DND-41 (cell line): ENCODE data around the gene PSME2.
A peak's percentile ranks its signal among the peaks of the same experiment; 100 is the strongest.

Experiments used
- ATAC-seq: fragments of 200-7000 bp; cut with Tn5 transposase; 3 replicates; pipeline ENCODE4 v1.9.1; 2021; ENCODE audit warnings: low read depth; ENCODE audit not compliant: insufficient read depth
- DNase-seq: peaks from one replicate; pipeline ENCODE4 v3.0.0-alpha.2; 2020
- H2AFZ ChIP-seq: 2 replicates; pipeline ENCODE4 v1.6.0; 2012; ENCODE audit warnings: low read depth, low read length
- H3K27ac ChIP-seq: 2 replicates; pipeline ENCODE4 v1.5.1; 2012; ENCODE audit warnings: low read length, inconsistent platforms
- H3K27me3 ChIP-seq: fragments of 200-600 bp; sonication (generic); 2 replicates; pipeline ENCODE4 v1.6.0; 2012; ENCODE audit warnings: low read length, mild to moderate bottlenecking, inconsistent platforms; ENCODE audit not compliant: insufficient read depth, poor library complexity
- H3K36me3 ChIP-seq: 2 replicates; pipeline ENCODE4 v1.5.1; 2012; ENCODE audit warnings: low read length, inconsistent platforms; ENCODE audit not compliant: insufficient read depth
- H3K4me1 ChIP-seq: 2 replicates; pipeline ENCODE4 v1.5.1; 2012; ENCODE audit warnings: mild to moderate bottlenecking, low read length; ENCODE audit not compliant: insufficient read depth
- H3K4me2 ChIP-seq: 2 replicates; pipeline ENCODE4 v1.6.0; 2012; ENCODE audit warnings: mild to moderate bottlenecking, moderate library complexity, low read length, inconsistent platforms; ENCODE audit not compliant: insufficient read depth
- H3K4me3 ChIP-seq, 2 experiments: fragments of 200-600 bp in 1 of 2; shearing (Covaris generic) in 1 of 2; 2 replicates each; pipeline ENCODE4 v1.5.1; 2012 to 2016; ENCODE audit warnings: inconsistent platforms in 2 of 2, low read length in 2 of 2, mild to moderate bottlenecking in 2 of 2, low read depth in 1 of 2, moderate library complexity in 1 of 2
- H3K79me2 ChIP-seq: 2 replicates; pipeline ENCODE4 v1.6.0; 2012; ENCODE audit warnings: low read length, inconsistent platforms; ENCODE audit not compliant: insufficient read depth
- H3K9ac ChIP-seq: 2 replicates; pipeline ENCODE4 v1.6.0; 2012; ENCODE audit warnings: low read depth, mild to moderate bottlenecking, inconsistent platforms, low read length, moderate library complexity
- H3K9me3 ChIP-seq: 2 replicates; pipeline ENCODE4 v1.5.1; 2012; ENCODE audit warnings: low read length, moderate library complexity, mild to moderate bottlenecking, inconsistent platforms; ENCODE audit not compliant: insufficient read depth, severe bottlenecking
- H4K20me1 ChIP-seq: 2 replicates; pipeline ENCODE4 v1.6.0; 2012; ENCODE audit warnings: low read length; ENCODE audit not compliant: insufficient read depth
- CTCF ChIP-seq: IDR thresholded peaks from 2 replicates; pipeline ENCODE4 v1.5.1; 2012; ENCODE audit warnings: borderline replicate concordance, low read length, moderate library complexity, mild to moderate bottlenecking; ENCODE audit not compliant: poor library complexity, severe bottlenecking; ENCODE audit errors: extremely low read depth
- EZH2 ChIP-seq: IDR thresholded peaks from 3 replicates; pipeline ENCODE4 v1.6.1; 2012; ENCODE audit warnings: borderline replicate concordance, low read depth, mild to moderate bottlenecking, moderate library complexity, low read length, inconsistent platforms; ENCODE audit not compliant: severe bottlenecking

Gene PSME2

DNA sequence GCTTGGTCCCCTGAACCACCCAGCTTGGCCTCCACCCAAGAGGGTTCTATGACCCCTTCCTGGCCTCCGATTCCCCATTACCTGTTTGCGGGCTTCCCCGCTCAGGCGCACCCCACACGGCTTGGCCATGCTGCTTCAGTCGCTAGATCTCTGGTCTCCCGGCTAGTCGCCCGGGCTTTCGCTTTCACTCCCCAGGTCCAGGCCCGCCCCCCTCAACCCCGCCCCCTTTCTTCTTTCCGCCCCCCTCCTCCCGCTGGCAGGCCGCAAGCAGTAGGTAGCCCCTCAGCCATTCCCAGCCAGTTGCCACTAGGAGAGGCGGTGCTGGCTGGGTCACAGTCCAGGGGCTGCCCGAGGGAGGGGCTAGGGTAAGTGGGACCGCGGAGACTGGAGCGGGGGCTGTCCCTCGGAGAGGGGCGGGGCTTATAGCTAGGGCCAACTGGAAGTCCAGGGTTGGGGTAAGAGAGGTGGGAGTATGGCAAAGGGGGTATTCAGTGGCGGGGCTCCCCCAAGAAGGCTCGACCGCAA, at the start of gene PSME2:
PSME2 (minus strand) TSS at position 158 of the 525 bp plus-strand sequence; CDS start at position 129, 29 bp downstream.
- H3K36me3 ChIP-seq, result peaks cover 63% of the 10 kb centered on the region
- H3K4me3 ChIP-seq, result peak within 1 kb of the TSS; percentile 67 to 76
- peak within 1 kb of the TSS; percentile 81 for H2AFZ ChIP-seq
- peak within 1 kb of the TSS; percentile 81 for H3K9ac ChIP-seq
- peaks cover 54% of the 10 kb centered on the region for H3K79me2 ChIP-seq
- peaks cover 28% of the 10 kb centered on the region for H4K20me1 ChIP-seq
- peak within 1 kb of the TSS; percentile 93 for H3K4me2 ChIP-seq
- peak within 1 kb of the TSS; percentile 92 for H3K27ac ChIP-seq
- TF ChIP-seq EZH2 (no peak), CTCF (no peak)
- H3K27me3 ChIP-seq, result no peaks in the 10 kb centered on the region
- H3K9me3 ChIP-seq, result no peaks in the 10 kb centered on the region
- DNase-seq (peak; percentile 97), ATAC-seq (peak; percentile 73)
- H3K4me1 ChIP-seq, result peaks cover 67% of the 10 kb centered on the region

- DNase-seq, result peak; percentile 92
- peak; percentile 94 for ATAC-seq
Measured at GRCh38 chr14:24195186-24196070, 49.0 kb upstream of the PSME2 start, which contains the start of gene TM9SF1. Gene TM9SF1, minus strand, starts transcription at chr14:24195441. Its CDS starts 422 bp downstream, at chr14:24195019.

DNA sequence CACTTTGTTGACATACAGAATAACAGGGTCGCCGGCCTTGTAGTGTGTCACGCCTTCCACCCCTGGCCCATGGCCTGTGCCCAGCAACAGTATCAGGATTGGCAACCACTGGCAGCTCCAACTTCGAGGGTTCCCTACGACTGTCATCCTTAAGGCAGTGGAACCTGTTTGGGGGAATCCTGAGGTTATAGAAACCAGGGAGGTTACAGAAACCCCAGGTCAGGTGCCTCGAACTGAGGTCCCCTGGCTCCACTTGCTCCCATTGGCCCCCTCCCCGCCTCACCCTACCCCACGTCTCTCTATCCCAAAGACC, 48.4 kb upstream of the PSME2 start:
- no peaks in the 10 kb centered on the region for H4K20me1 ChIP-seq
- peak overlapping the region; percentile 92 for H3K27ac ChIP-seq
- no peaks in the 10 kb centered on the region for H3K9me3 ChIP-seq
- peak overlapping the region; percentile 96 for H2AFZ ChIP-seq
- DNase-seq, result no peak
- peak overlapping the region; percentile 69 for H3K4me2 ChIP-seq
- TF ChIP-seq EZH2 (no peak), CTCF (no peak)
- ATAC-seq, result no peak
- H3K27me3 ChIP-seq, result no peaks in the 10 kb centered on the region
- peak overlapping the region; percentile 96 for H3K9ac ChIP-seq
- peaks cover 48% of the 10 kb centered on the region for H3K79me2 ChIP-seq
- H3K4me3 ChIP-seq, result peak overlapping the region; percentile 57 to 68; a peak in 3 of 4 replicates
- peaks cover 50% of the 10 kb centered on the region for H3K4me1 ChIP-seq
- peaks cover 29% of the 10 kb centered on the region for H3K36me3 ChIP-seq

More at GRCh38 chr14:24195186-24196070, 49.0 kb upstream of the PSME2 start, which contains the start of gene TM9SF1:
- H3K9me3 ChIP-seq, result no peaks in the 10 kb centered on the region
- H3K27me3 ChIP-seq, result no peaks in the 10 kb centered on the region
- H3K4me3 ChIP-seq, result peak within 1 kb of the TSS; percentile 57 to 68
- H3K4me2 ChIP-seq, result peak within 1 kb of the TSS; percentile 69
- H3K79me2 ChIP-seq, result peaks cover 48% of the 10 kb centered on the region
- H4K20me1 ChIP-seq, result no peaks in the 10 kb centered on the region
- no peak for TF ChIP-seq CTCF
- TF ChIP-seq EZH2, result no peak
- H3K9ac ChIP-seq, result peak within 1 kb of the TSS; percentile 96
- H3K4me1 ChIP-seq, result peaks cover 44% of the 10 kb centered on the region
- H3K36me3 ChIP-seq, result peaks cover 28% of the 10 kb centered on the region
- H2AFZ ChIP-seq, result peak within 1 kb of the TSS; percentile 96
- H3K27ac ChIP-seq, result peak within 1 kb of the TSS; percentile 92
